HUES64 (cell line): ENCODE results near the gene IL31.

Experiments used
- H3K27ac ChIP-seq: 2 replicates; pipeline ENCODE4 v1.7.0; 2013; ENCODE audit warnings: low read depth, low read length, inconsistent platforms
- H3K27me3 ChIP-seq: 2 replicates; pipeline ENCODE4 v1.6.1; 2013; ENCODE audit warnings: mild to moderate bottlenecking, low read length; ENCODE audit not compliant: insufficient read depth
- H3K36me3 ChIP-seq: 2 replicates; pipeline ENCODE4 v1.6.1; 2013; ENCODE audit warnings: mild to moderate bottlenecking, low read length; ENCODE audit not compliant: insufficient read depth
- H3K4me1 ChIP-seq: 2 replicates; pipeline ENCODE4 v1.6.1; 2013; ENCODE audit warnings: mild to moderate bottlenecking, low read length, moderate library complexity; ENCODE audit not compliant: insufficient read depth
- H3K4me3 ChIP-seq: 2 replicates; pipeline ENCODE4 v1.5.1; 2013; ENCODE audit warnings: mild to moderate bottlenecking, low read length, moderate library complexity
- H3K9ac ChIP-seq: 2 replicates; pipeline ENCODE4 v1.6.1; 2013; ENCODE audit warnings: mild to moderate bottlenecking, low read depth, low read length
- H3K9me3 ChIP-seq: 2 replicates; pipeline ENCODE4 v1.6.1; 2013; ENCODE audit warnings: low read depth, low read length; ENCODE audit not compliant: insufficient read depth
- WGBS: fragments of 150-250, 120-280 bp; methylation state at CpG from one replicate; pipeline ENCODE4 v1.1.7; 2013; ENCODE audit warnings: missing lambda C conversion rate; 5-methylcytosine and 5-hydroxymethylcytosine counted together

Gene IL31

DNA sequence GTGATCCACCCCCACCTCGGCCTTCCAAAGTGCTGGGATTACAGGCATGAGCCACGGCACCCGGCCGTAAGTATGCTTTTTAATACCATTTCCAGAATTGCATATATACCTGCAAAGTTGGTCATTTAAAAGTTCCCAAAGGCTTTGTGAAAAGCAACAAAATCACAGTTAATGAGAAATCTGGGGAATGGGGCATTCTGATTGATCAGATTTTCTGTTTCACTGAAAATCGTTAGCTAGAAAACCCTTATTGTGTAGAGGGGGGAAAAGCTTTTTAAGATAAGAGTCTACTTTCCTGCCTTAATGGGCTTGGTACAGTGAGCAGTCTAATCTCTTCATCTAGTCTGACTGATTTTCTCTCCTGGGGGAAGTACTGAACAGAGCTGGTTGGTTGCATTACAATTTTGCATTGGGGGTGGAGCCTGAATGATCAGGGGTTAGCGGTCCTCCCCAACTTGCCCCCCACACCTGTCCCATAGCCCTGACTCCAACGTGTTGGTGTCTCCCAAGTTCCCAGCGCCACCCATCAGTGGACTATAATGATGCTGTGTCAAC is 23.8 kb downstream of the IL31 start:
- Histone ChIP-seq H3K4me3 (no peak overlapping the region), H3K27ac (no peak overlapping the region), H3K27me3 (no peaks in the 10 kb centered on the region), H3K9ac (no peak overlapping the region), H3K36me3 (no peaks in the 10 kb centered on the region), H3K9me3 (no peaks in the 10 kb centered on the region), H3K4me1 (no peaks in the 10 kb centered on the region)
- WGBS, result 93% methylated on average over 8 of the region's 8 CpGs

DNA sequence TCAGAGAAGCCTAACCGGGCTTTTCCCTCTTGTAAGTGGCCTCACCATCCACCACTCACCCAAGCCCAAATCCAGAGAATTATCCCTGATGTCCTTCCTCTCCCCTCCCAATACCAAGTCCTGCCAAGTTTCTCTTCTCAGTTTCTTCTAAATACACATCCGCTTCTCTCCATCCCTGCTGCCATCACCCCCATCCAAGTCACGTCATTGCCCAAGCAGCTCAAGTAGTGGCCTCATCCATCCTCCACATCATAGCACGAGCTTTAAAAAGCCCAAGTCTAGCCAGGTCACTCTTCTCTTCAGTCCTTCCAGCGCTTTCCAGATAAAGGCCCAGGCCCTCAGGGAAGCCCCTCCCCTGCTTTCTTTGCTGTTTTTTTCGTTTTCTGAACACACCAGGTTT is 25.4 kb downstream of the IL31 start:
- H3K9me3 ChIP-seq, result no peaks in the 10 kb centered on the region
- H3K9ac ChIP-seq, result no peak overlapping the region
- H3K4me3 ChIP-seq, result no peak overlapping the region
- H3K27ac ChIP-seq, result no peak overlapping the region
- 88% methylated on average over 6 of the region's 6 CpGs for WGBS
- H3K4me1 ChIP-seq, result no peaks in the 10 kb centered on the region
- H3K36me3 ChIP-seq, result no peaks in the 10 kb centered on the region; the same call in 1 of the 2 replicates
- H3K27me3 ChIP-seq, result no peaks in the 10 kb centered on the region

DNA sequence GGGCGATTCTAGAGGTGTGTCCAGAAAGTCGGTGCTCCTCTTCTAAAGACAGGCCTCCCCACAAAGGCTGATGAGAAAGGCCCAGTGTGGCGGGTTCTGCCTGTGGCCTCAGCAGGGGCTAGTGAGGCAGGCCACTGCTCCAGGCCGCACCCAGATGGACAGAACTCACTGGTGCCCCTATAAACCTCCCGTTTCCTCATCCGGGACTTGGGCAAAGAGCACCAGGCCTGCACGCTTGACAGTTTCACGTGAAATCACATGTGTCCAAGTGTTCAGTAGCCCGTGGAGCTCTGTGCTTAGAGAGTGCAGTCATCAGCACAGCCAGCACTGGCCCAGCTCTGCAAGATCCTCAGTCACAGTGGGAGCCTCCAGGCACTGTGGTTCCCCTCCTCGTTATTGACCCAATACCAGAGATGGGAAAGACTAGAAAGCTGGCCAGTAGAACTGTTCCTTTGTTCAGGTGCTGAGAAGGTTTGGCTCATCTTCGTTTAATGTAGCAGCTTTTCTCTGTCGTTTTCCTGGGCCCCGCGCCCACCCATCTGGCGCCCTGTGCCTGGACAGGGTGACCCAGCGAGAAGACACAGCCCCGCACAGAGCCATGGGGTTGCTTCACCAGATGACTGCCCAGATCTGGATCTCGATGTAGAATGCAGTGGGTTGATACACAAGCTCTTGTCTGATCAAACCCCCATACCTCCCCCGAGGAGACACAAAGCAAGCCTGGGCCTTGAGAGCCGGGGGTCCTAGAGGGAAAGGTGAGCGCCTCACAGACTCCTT is 26.3 kb downstream of the IL31 start:
- Histone ChIP-seq H3K4me3 (no peak overlapping the region), H3K9me3 (peaks cover 8% of the 10 kb centered on the region), H3K4me1 (no peaks in the 10 kb centered on the region), H3K27ac (no peak overlapping the region), H3K27me3 (no peaks in the 10 kb centered on the region), H3K9ac (no peak overlapping the region), H3K36me3 (peaks cover 9% of the 10 kb centered on the region)
- 93% methylated on average over 21 of the region's 21 CpGs for WGBS

DNA sequence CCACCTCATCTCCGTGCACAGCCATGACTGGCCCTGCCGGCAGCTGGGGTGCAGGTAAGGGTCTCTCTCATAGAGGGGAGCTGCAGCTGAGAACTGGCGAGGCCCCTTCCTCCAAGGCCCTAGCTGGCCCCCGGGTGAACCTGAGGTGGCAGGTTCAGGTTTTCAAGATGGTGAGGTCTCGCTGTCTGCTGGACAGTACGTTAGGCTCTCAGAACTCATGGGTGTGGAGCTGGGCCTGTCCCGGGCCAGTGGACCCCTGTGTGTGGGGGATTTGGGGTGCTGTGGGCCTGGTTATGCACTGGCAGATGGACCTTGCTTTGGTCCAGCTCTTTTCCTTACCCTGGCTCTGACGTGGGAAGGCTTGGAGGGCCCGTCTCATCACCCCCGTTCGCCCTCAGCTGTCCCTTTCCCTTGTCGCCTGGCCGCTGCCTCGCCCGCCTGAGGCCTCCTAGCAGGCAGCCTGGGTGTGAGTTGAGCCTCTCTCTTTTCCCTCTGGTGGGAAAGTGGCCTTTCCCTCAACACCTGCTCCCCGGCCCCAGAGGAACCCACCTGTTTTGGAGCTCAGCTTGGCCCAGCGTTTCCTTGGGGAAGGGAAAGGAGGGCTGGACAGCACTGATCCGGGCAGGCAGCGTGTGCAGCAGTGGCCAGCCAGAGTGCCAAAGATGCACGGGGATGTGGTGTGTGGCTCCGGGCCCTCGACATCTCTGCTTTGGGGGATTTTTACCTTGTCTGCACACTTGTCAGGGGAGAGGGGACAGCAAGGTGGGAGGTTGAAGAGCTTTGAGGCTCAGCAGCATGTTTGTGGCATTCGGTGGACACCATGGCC is 28.3 kb downstream of the IL31 start:
- WGBS, result 95% methylated on average over 23 of the region's 23 CpGs
- peaks cover 27% of the 10 kb centered on the region for H3K36me3 ChIP-seq
- H3K27me3 ChIP-seq, result no peaks in the 10 kb centered on the region
- H3K9ac ChIP-seq, result no peak overlapping the region
- peaks cover 24% of the 10 kb centered on the region for H3K9me3 ChIP-seq
- no peaks in the 10 kb centered on the region for H3K4me1 ChIP-seq
- no peak overlapping the region for H3K4me3 ChIP-seq
- H3K27ac ChIP-seq, result no peak overlapping the region

DNA sequence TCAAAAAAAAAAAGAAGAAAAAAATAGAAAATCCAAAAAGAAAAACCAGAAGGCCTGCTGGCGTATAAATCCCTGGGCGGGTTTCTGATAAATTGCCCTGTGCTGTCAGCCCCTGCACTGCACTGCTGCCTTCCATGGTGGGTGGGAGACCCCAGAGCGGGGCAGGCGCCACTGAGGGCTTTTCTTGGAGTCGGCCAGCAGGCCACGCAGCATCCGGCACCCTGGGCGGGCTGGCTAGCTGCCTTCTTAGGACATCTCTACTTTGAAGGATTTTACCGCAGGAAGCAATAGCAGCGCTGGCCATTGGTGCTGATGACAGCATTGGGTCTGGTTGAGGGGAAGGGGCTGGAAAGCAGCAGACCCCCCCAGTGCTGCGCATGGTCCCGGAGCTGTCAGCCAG is 29.1 kb downstream of the IL31 start:
- H3K36me3 ChIP-seq, result peaks cover 27% of the 10 kb centered on the region
- H3K4me3 ChIP-seq, result no peak overlapping the region
- H3K27me3 ChIP-seq, result no peaks in the 10 kb centered on the region
- H3K9ac ChIP-seq, result no peak overlapping the region
- WGBS, result 97% methylated on average over 12 of the region's 12 CpGs
- no peaks in the 10 kb centered on the region for H3K4me1 ChIP-seq
- peaks cover 24% of the 10 kb centered on the region for H3K9me3 ChIP-seq
- H3K27ac ChIP-seq, result no peak overlapping the region

DNA sequence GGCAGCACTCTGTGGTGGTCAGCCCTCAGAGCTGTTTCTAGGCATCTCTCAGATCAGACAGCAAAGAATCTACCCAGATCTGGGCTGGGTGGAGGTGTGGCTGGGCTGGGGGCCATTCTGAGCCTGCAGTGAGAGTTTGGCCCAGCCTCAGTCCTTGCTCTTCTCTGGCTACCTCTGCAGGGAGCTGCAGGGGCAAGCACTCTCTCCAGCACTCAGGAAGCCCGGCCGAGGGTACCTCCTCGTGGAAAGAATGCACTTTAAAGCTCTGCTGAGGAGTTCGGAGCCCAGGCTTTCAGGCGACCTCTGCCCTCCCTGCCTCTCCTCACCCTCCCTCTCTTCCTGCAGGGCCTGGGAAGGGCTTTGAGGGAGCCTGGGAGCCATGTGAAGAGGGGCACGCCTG is 31.2 kb downstream of the IL31 start:
- WGBS, result 92% methylated on average over 6 of the region's 6 CpGs
- Histone ChIP-seq H3K9ac (no peak overlapping the region), H3K36me3 (peaks cover 33% of the 10 kb centered on the region)

DNA sequence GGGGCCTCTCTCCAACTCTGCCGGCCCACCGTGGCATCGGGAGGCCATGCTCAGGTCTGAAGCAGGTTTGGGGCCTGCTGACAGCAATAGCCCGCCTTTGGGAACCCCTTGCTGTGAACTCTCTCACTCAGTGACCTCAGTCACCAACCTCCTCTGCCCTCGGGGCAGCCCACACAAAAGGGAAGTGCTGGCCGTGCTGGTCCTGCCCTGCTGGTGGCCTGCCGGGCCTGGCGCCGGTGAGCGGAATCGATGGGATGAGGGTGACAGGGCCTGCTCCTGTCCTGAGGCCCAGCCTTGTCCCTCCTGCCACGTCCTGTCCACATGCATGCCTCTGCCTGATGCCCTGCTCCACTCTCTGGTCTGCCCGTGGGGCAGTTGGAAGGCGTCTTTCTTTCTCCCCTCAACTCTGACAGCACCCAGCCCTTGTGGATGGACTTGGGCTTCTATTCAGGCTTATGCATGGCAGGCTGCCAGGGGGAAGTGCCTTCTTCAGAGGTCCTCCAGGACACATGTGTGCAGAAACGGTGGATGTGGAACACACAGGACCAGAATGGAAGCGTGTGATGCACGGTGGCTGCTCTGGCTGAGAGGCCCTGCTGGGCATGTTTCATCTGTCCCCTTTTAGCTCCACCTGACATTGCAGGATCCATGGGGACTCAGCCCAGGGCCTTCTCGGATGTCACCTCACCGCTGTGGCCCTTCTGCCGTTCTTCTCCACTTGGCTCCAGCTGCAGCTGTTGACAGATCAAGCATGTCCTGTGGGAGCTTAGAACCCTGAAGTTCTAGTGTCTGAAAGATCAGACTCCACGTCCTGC is 31.9 kb downstream of the IL31 start:
- Histone ChIP-seq H3K27ac (no peak overlapping the region), H3K36me3 (peaks cover 33% of the 10 kb centered on the region), H3K27me3 (no peaks in the 10 kb centered on the region), H3K4me1 (no peaks in the 10 kb centered on the region), H3K4me3 (no peak overlapping the region), H3K9me3 (peaks cover 24% of the 10 kb centered on the region), H3K9ac (no peak overlapping the region)
- WGBS, result 92% methylated on average over 21 of the region's 21 CpGs

More for the DNA sequence above, 31.2 kb downstream of the IL31 start:
- H3K4me1 ChIP-seq, result no peaks in the 10 kb centered on the region
- H3K4me3 ChIP-seq, result no peak overlapping the region
- H3K9me3 ChIP-seq, result peaks cover 24% of the 10 kb centered on the region
- no peak overlapping the region for H3K27ac ChIP-seq
- H3K27me3 ChIP-seq, result no peaks in the 10 kb centered on the region

DNA sequence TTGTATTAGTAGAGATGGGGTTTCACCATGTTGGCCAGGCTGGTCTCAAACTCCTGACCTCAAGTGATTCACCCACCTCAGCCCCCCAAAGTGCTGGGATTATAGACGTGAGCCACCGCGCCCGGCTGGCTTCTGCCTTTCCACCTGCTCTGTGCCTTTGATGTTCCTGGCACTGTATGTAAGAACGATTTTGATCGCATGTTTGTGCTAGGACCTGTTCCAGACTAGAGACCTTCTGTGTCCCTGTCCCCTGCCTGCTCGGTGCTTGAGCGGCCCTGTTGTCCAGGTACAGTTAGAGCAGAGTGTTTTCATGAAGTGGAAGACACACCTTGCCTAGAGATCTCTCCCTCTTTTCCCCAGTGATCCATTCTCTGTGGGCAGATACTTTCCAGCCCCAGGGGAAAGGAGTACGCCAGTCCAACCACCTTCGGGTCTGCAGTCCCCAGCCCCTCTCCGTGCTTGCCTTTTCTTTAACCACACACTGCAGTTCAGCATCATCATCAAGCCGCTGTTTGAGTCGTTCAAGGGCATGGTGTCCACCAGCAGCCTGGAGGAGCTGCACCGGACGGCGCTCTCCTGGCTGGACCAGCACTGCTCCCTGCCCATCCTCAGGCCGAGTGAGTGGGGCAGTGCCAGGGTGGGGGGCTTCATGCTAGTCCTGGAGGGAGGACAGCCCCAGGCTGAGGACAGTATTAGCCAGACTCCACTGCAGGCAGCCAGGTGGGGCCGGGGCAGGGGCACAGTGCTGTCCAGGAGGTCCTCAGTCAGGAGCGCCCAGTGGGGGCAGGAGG is 33.4 kb downstream of the IL31 start:
- H3K36me3 ChIP-seq, result peaks cover 33% of the 10 kb centered on the region
- no peaks in the 10 kb centered on the region for H3K27me3 ChIP-seq
- H3K4me1 ChIP-seq, result no peaks in the 10 kb centered on the region
- no peak overlapping the region for H3K9ac ChIP-seq
- H3K27ac ChIP-seq, result no peak overlapping the region
- WGBS, result 96% methylated on average over 19 of the region's 19 CpGs
- H3K9me3 ChIP-seq, result peaks cover 24% of the 10 kb centered on the region
- no peak overlapping the region for H3K4me3 ChIP-seq

DNA sequence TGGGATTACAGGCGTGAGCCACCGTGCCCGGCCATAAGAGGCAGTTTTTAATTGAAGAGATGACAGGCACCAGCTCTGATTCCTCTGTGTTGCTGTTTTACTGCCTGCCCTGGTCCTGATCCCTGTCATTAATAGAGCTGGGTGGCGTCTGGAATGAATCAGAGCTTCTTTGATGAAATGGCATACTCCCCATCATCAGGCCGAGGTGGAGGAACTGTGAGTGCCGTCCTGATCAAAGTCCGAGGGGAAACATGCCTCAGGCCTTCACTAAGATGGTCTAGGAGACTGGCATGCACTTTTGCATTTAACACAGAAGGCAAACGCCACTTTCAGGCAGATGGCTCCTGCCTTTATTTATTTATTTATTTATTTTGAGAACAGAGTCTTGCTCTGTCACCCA is 34.1 kb downstream of the IL31 start:
- no peak overlapping the region for H3K27ac ChIP-seq
- H3K27me3 ChIP-seq, result no peaks in the 10 kb centered on the region
- peaks cover 33% of the 10 kb centered on the region for H3K36me3 ChIP-seq
- H3K9me3 ChIP-seq, result peaks cover 24% of the 10 kb centered on the region
- H3K9ac ChIP-seq, result no peak overlapping the region
- 89% methylated on average over 8 of the region's 8 CpGs for WGBS
- no peak overlapping the region for H3K4me3 ChIP-seq
- no peaks in the 10 kb centered on the region for H3K4me1 ChIP-seq

DNA sequence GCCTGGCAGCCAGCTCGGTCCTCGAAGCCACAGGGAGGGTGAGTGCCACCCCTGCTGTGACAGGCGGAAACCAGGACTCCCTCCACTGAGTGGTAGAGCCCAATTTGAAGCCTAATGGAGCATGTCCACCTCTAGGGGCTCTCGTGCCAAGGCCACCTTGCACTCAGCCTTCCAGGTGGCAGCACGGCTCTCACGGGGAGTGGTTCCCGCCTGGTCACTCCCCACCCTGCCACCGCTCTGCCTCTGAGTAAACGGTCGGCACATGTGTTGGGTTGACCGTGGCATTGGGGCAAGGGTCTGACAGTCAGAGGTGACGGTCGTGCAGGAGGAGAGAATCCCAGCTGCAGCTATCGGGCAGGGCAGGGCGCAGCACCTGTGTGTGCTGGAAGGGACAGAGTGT is 34.8 kb downstream of the IL31 start:
- WGBS, result 94% methylated on average over 15 of the region's 15 CpGs
- Histone ChIP-seq H3K27me3 (no peaks in the 10 kb centered on the region), H3K36me3 (peaks cover 33% of the 10 kb centered on the region), H3K27ac (no peak overlapping the region), H3K4me1 (no peaks in the 10 kb centered on the region), H3K9ac (no peak overlapping the region), H3K4me3 (no peak overlapping the region), H3K9me3 (peaks cover 24% of the 10 kb centered on the region)
